Measurements from ENCODE around the gene RBBP4.
A peak's percentile ranks its signal among the peaks of the same experiment; 100 is the strongest.

RBBP4 gene

GRCh38 chr1:32613472-32613871 is 37.5 kb upstream of the RBBP4 start:
- no peak overlapping the region for H3K4me3 ChIP-seq (ENCODE audit: low read depth, low read length)
- in situ Hi-C loops (cut with HindIII; ENCODE audit: low sequenced_read_pairs): no loop called here
- DNase-seq (ENCODE audit: low read depth, low spot score): no peak
- TF ChIP-seq CTCF (IDR thresholded peaks at IDR 0.05; ENCODE audit: low read depth, low read length): no peak

- H3K4me3 ChIP-seq (ENCODE audit: low read depth, low read length): no peak overlapping the region
- DNase-seq (ENCODE audit: low read depth, low spot score): no peak
- in situ Hi-C loops (cut with HindIII; ENCODE audit: low sequenced_read_pairs): no loop called here
- TF ChIP-seq CTCF (IDR thresholded peaks at IDR 0.05; ENCODE audit: low read depth, low read length): no peak
These were observed 32.3 kb upstream of the RBBP4 start for GRCh38 chr1:32618673-32619221.

- in situ Hi-C loops (cut with HindIII; ENCODE audit: low sequenced_read_pairs): no loop called here
- no peak overlapping the region for H3K4me3 ChIP-seq (ENCODE audit: low read depth, low read length)
- peak; percentile 18 for DNase-seq (ENCODE audit: low read depth, low spot score)
- TF ChIP-seq CTCF (IDR thresholded peaks at IDR 0.05; ENCODE audit: low read depth, low read length): peak; percentile 19
These were observed 31.1 kb upstream of the RBBP4 start for GRCh38 chr1:32619701-32620485.

- no peak for TF ChIP-seq CTCF (IDR thresholded peaks at IDR 0.05; ENCODE audit: low read depth, low read length)
- in situ Hi-C loops (cut with HindIII; ENCODE audit: low sequenced_read_pairs): no loop called here
- H3K4me3 ChIP-seq (ENCODE audit: low read depth, low read length): no peak overlapping the region
- no peak for DNase-seq (ENCODE audit: low read depth, low spot score)
These were observed 28.8 kb upstream of the RBBP4 start for GRCh38 chr1:32622205-32622604.

GRCh38 chr1:32622806-32623681 is 28.0 kb upstream of the RBBP4 start:
- DNase-seq (ENCODE audit: low read depth, low spot score): no peak
- in situ Hi-C loops (cut with HindIII; ENCODE audit: low sequenced_read_pairs): no loop called here
- TF ChIP-seq CTCF (IDR thresholded peaks at IDR 0.05; ENCODE audit: low read depth, low read length): no peak
- H3K4me3 ChIP-seq (ENCODE audit: low read depth, low read length): no peak overlapping the region

- no peak for DNase-seq (ENCODE audit: low read depth, low spot score)
- no peak for TF ChIP-seq CTCF (IDR thresholded peaks at IDR 0.05; ENCODE audit: low read depth, low read length)
- H3K4me3 ChIP-seq (ENCODE audit: low read depth, low read length): no peak overlapping the region
- in situ Hi-C loops (cut with HindIII; ENCODE audit: low sequenced_read_pairs): no loop called here
These were observed 27.2 kb upstream of the RBBP4 start for GRCh38 chr1:32623775-32624174.
